Testis (tissue), 2 donors: ENCODE results near the gene ULK4.

Experiments
- CTCF ChIP-seq, 3 experiments: fragments of 450-650 bp in 2 of 3; fragments of 200-600 bp in 1 of 3; sonication (generic) in 1 of 3; IDR thresholded peaks; one replicate each; pipeline ENCODE4 v1.5.1; 2016 to 2019; ENCODE audit warnings: antibody characterized with exemption in 3 of 3, mild to moderate bottlenecking in 2 of 3, moderate library complexity in 1 of 3
- POLR2A ChIP-seq: fragments of 450-650 bp; IDR thresholded peaks from one replicate; pipeline ENCODE4 v1.6.1; 2017; ENCODE audit warnings: antibody characterized with exemption, mild to moderate bottlenecking, moderate library complexity

GRCh38 chr3:41301548-41301947 is 660.4 kb downstream of the ULK4 start:
- TF ChIP-seq POLR2A (no peak), CTCF (IDR thresholded peaks at IDR 0.05) (no peak)
